ENCODE measurements around the gene ARID1B.

Gene ARID1B

DNA sequence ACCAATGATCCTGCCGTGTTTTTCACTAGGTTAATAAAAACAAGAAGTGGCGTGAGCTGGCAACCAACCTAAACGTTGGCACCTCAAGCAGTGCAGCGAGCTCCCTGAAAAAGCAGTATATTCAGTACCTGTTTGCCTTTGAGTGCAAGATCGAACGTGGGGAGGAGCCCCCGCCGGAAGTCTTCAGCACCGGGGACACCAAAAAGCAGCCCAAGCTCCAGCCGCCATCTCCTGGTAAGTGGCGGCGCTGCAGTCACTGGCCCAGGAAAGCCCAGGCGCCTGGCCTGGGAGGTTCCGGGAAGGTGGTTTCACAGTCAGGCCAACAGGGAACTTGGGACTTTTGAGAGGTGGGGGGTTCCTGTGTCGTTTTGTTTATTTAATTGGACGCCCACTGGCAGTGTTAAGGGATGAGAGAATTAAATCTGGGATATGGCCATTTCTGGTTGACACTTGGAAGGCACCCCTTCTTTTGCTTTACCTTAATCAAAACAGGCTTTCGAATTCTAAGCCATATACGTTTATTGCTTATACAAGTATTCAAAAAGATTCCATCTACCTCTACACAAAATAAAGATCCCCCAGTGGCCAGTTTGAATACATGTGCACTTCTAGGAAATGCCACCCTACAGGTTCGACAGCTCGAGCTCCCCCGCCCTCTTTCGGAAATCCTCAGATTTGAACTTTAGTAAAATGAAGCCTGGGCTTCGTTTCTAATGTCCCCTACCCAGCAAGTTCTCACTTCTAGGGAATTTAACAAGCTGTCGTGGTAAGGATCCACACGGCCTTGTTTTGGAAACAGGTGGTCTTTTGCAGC lies 407.2 kb downstream of the ARID1B start:
- H4K12ac ChIP-seq (ENCODE audit: low read depth, low read length): no peak overlapping the region
- no peaks in the 10 kb centered on the region for H3K79me2 ChIP-seq (ENCODE audit: control insufficient read depth, insufficient read depth, low read length, poor library complexity)
- peak overlapping the region; percentile 28 for H3K4me2 ChIP-seq (ENCODE audit: low read length)
- peaks cover 15% of the 10 kb centered on the region in 2 experiments for H3K4me1 ChIP-seq (ENCODE audit: control insufficient read depth in 1 of 2, insufficient read depth in 2 of 2, low read length in 2 of 2)
- H4K91ac ChIP-seq (ENCODE audit: low read depth, low read length): peak overlapping the region; percentile 64
- no peak overlapping the region for H3K18ac ChIP-seq (ENCODE audit: low read length)
- no peak overlapping the region for H3K4me3 ChIP-seq (ENCODE audit: low read depth, low read length)
- H3K27me3 ChIP-seq (ENCODE audit: insufficient read depth, low read length): no peaks in the 10 kb centered on the region
- peak overlapping the region; percentile 33 for H2BK120ac ChIP-seq (ENCODE audit: insufficient read depth, low read length, poor library complexity)
- no peak overlapping the region for H2AK5ac ChIP-seq (ENCODE audit: low read length)
- DNase-seq: peak; percentile 64 to 83
- peak overlapping the region; percentile 52 for H2BK5ac ChIP-seq (ENCODE audit: low read depth, low read length, poor library complexity)
- peaks cover 10% of the 10 kb centered on the region for H3K79me1 ChIP-seq (ENCODE audit: low read length)
- no CpG with 5 or more reads among the region's 25 CpGs for WGBS (ENCODE audit: extremely low coverage, insufficient coverage, insufficient read length)
- H2AFZ ChIP-seq (ENCODE audit: insufficient read depth, low read length, poor library complexity): no peak overlapping the region
- peak overlapping the region; percentile 32 for H3K27ac ChIP-seq (ENCODE audit: low read depth, low read length)
- no peak overlapping the region for H3K23ac ChIP-seq (ENCODE audit: low read length)
- H3K4ac ChIP-seq (ENCODE audit: low read depth, low read length): no peak overlapping the region
- peak overlapping the region; percentile 44 for H2BK12ac ChIP-seq (ENCODE audit: low read length)
- H3K36me3 ChIP-seq (ENCODE audit: control insufficient read depth in 1 of 2, insufficient read depth in 2 of 2, low read length in 2 of 2): peaks cover 23 to 29% of the 10 kb centered on the region in 2 experiments
- H3K9ac ChIP-seq (ENCODE audit: low read length): peak overlapping the region; percentile 30
- H3K14ac ChIP-seq (ENCODE audit: low read length): no peak overlapping the region
- peak overlapping the region; percentile 60 for H4K8ac ChIP-seq (ENCODE audit: low read depth, low read length)
- H3K9me3 ChIP-seq (ENCODE audit: insufficient read depth, low read depth, low read length): no peaks in the 10 kb centered on the region

DNA sequence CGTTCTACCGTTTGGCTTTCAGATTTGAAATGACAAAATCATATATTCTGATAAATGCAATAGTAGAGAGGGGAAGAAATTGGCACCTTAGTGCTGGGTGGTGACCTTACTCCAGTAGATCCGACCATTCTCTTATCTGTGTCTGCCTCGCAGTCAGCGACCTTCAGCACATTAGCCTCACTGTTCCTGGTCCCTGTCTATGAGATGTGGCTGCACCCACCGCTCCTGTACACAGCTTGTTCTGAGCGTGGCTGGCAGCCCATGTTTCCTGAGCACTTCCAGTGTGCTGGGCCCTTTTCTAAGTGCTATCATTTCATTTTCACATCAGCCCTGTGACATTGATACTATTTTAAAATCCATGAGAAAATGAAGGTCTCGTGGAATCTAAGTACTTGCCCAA lies 408.0 kb downstream of the ARID1B start:
- no peaks in the 10 kb centered on the region for H3K79me2 ChIP-seq (ENCODE audit: control insufficient read depth, insufficient read depth, low read length, poor library complexity)
- no peaks in the 10 kb centered on the region for H3K9me3 ChIP-seq (ENCODE audit: insufficient read depth, low read depth, low read length)
- H3K27ac ChIP-seq (ENCODE audit: low read depth, low read length): peak overlapping the region; percentile 32
- peak overlapping the region; percentile 30 for H2AK5ac ChIP-seq (ENCODE audit: low read length)
- H3K18ac ChIP-seq (ENCODE audit: low read length): peak overlapping the region; percentile 54
- H4K8ac ChIP-seq (ENCODE audit: low read depth, low read length): peak overlapping the region; percentile 6
- no peak overlapping the region for H3K9ac ChIP-seq (ENCODE audit: low read length)
- peak overlapping the region; percentile 8 for H2BK5ac ChIP-seq (ENCODE audit: low read depth, low read length, poor library complexity)
- peak overlapping the region; percentile 44 for H2BK12ac ChIP-seq (ENCODE audit: low read length)
- H3K27me3 ChIP-seq (ENCODE audit: insufficient read depth, low read length): no peaks in the 10 kb centered on the region
- H3K14ac ChIP-seq (ENCODE audit: low read length): no peak overlapping the region
- H2BK120ac ChIP-seq (ENCODE audit: insufficient read depth, low read length, poor library complexity): peak overlapping the region; percentile 41
- H3K4me3 ChIP-seq (ENCODE audit: low read depth, low read length): no peak overlapping the region
- H3K4me2 ChIP-seq (ENCODE audit: low read length): no peak overlapping the region
- no peak overlapping the region for H3K4ac ChIP-seq (ENCODE audit: low read depth, low read length)
- DNase-seq: no peak
- no peak overlapping the region for H2AFZ ChIP-seq (ENCODE audit: insufficient read depth, low read length, poor library complexity)
- H3K36me3 ChIP-seq (ENCODE audit: control insufficient read depth in 1 of 2, insufficient read depth in 2 of 2, low read length in 2 of 2): peaks cover 29 to 35% of the 10 kb centered on the region in 2 experiments
- whole genome bisulfite sequencing (ENCODE audit: extremely low coverage, insufficient coverage, insufficient read length): no CpG with 5 or more reads among the region's 8 CpGs
- H4K91ac ChIP-seq (ENCODE audit: low read depth, low read length): peak overlapping the region; percentile 39
- H4K12ac ChIP-seq (ENCODE audit: low read depth, low read length): no peak overlapping the region
- peaks cover 10% of the 10 kb centered on the region for H3K79me1 ChIP-seq (ENCODE audit: low read length)
- peaks cover 15% of the 10 kb centered on the region in 2 experiments for H3K4me1 ChIP-seq (ENCODE audit: control insufficient read depth in 1 of 2, insufficient read depth in 2 of 2, low read length in 2 of 2)
- H3K23ac ChIP-seq (ENCODE audit: low read length): no peak overlapping the region

DNA sequence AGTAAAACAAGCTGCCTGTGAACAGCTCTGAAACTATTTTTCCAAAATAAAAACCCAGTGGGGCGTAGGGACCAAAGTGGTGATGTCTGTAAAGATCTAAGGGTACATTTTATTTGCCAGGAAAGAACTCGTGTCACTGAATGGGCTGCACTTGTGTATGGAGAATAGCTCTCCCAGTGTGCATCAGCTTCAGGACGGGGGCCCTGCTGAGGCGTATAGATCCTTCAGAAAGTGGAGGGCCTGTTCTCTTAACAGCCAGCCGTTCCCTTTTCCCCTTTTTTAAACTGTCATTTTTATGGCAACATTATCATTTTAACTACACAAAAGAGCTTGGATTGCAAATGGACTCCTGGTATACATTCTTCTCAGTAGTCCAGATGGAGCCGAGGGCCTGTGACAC lies 408.8 kb downstream of the ARID1B start:
- Histone ChIP-seq H4K12ac (ENCODE audit: low read depth, low read length) (no peak overlapping the region), H2AFZ (ENCODE audit: insufficient read depth, low read length, poor library complexity) (no peak overlapping the region), H4K8ac (ENCODE audit: low read depth, low read length) (no peak overlapping the region), H3K27ac (ENCODE audit: low read depth, low read length) (no peak overlapping the region), H3K79me2 (ENCODE audit: control insufficient read depth, insufficient read depth, low read length, poor library complexity) (no peaks in the 10 kb centered on the region), H2BK12ac (ENCODE audit: low read length) (no peak overlapping the region), H3K4ac (ENCODE audit: low read depth, low read length) (no peak overlapping the region), H3K23ac (ENCODE audit: low read length) (no peak overlapping the region), H3K36me3 (ENCODE audit: control insufficient read depth in 1 of 2, insufficient read depth in 2 of 2, low read length in 2 of 2) (peaks cover 35 to 43% of the 10 kb centered on the region in 2 experiments), H3K79me1 (ENCODE audit: low read length) (peaks cover 7% of the 10 kb centered on the region), H3K9ac (ENCODE audit: low read length) (no peak overlapping the region), H3K4me3 (ENCODE audit: low read depth, low read length) (no peak overlapping the region), H3K9me3 (ENCODE audit: insufficient read depth, low read depth, low read length) (no peaks in the 10 kb centered on the region), H3K18ac (ENCODE audit: low read length) (no peak overlapping the region), H2BK5ac (ENCODE audit: low read depth, low read length, poor library complexity) (no peak overlapping the region), H3K4me2 (ENCODE audit: low read length) (no peak overlapping the region), H4K91ac (ENCODE audit: low read depth, low read length) (no peak overlapping the region), H3K14ac (ENCODE audit: low read length) (no peak overlapping the region), H3K4me1 (ENCODE audit: control insufficient read depth in 1 of 2, insufficient read depth in 2 of 2, low read length in 2 of 2) (peaks cover 13 to 14% of the 10 kb centered on the region in 2 experiments), H3K27me3 (ENCODE audit: insufficient read depth, low read length) (no peaks in the 10 kb centered on the region), H2BK120ac (ENCODE audit: insufficient read depth, low read length, poor library complexity) (no peak overlapping the region), H2AK5ac (ENCODE audit: low read length) (no peak overlapping the region)
- DNase-seq: no peak
- WGBS (ENCODE audit: extremely low coverage, insufficient coverage, insufficient read length): no CpG with 5 or more reads among the region's 6 CpGs

DNA sequence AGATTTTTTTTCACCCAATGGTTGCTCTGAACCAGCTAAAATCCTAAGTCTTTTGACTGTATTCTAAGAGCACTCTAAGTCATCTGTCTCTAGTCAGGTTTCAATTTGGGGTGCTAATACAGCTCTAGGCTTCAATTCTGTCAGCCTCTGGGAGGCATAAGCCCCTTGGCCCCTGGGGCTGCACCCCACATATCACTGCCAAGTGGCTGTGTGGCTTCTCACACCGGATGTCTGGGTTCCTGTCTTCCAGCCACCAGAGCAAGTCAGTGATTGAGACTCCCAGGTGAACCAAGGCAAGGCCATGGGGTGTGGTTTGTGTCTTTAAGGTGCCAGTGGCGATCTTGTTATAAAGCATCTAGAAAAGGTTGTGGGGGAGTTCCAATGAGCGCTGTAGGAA lies 409.6 kb downstream of the ARID1B start:
- peaks cover 38 to 45% of the 10 kb centered on the region in 2 experiments for H3K36me3 ChIP-seq (ENCODE audit: control insufficient read depth in 1 of 2, insufficient read depth in 2 of 2, low read length in 2 of 2)
- DNase-seq: no peak
- peaks cover 7% of the 10 kb centered on the region for H3K79me1 ChIP-seq (ENCODE audit: low read length)
- no peaks in the 10 kb centered on the region for H3K9me3 ChIP-seq (ENCODE audit: insufficient read depth, low read depth, low read length)
- no peak overlapping the region for H4K12ac ChIP-seq (ENCODE audit: low read depth, low read length)
- no peak overlapping the region for H2BK12ac ChIP-seq (ENCODE audit: low read length)
- H3K23ac ChIP-seq (ENCODE audit: low read length): no peak overlapping the region
- no peak overlapping the region for H3K4me3 ChIP-seq (ENCODE audit: low read depth, low read length)
- H3K14ac ChIP-seq (ENCODE audit: low read length): no peak overlapping the region
- no peak overlapping the region for H3K27ac ChIP-seq (ENCODE audit: low read depth, low read length)
- no peaks in the 10 kb centered on the region for H3K27me3 ChIP-seq (ENCODE audit: insufficient read depth, low read length)
- no peak overlapping the region for H3K18ac ChIP-seq (ENCODE audit: low read length)
- no peak overlapping the region for H3K9ac ChIP-seq (ENCODE audit: low read length)
- no peak overlapping the region for H3K4ac ChIP-seq (ENCODE audit: low read depth, low read length)
- no peak overlapping the region for H2AK5ac ChIP-seq (ENCODE audit: low read length)
- H3K4me1 ChIP-seq (ENCODE audit: control insufficient read depth in 1 of 2, insufficient read depth in 2 of 2, low read length in 2 of 2): peaks cover 11% of the 10 kb centered on the region in 2 experiments
- H4K8ac ChIP-seq (ENCODE audit: low read depth, low read length): no peak overlapping the region
- H2AFZ ChIP-seq (ENCODE audit: insufficient read depth, low read length, poor library complexity): no peak overlapping the region
- H4K91ac ChIP-seq (ENCODE audit: low read depth, low read length): no peak overlapping the region
- H3K79me2 ChIP-seq (ENCODE audit: control insufficient read depth, insufficient read depth, low read length, poor library complexity): no peaks in the 10 kb centered on the region
- H2BK5ac ChIP-seq (ENCODE audit: low read depth, low read length, poor library complexity): no peak overlapping the region
- no peak overlapping the region for H3K4me2 ChIP-seq (ENCODE audit: low read length)
- no CpG with 5 or more reads among the region's 3 CpGs for WGBS (ENCODE audit: extremely low coverage, insufficient coverage, insufficient read length)
- H2BK120ac ChIP-seq (ENCODE audit: insufficient read depth, low read length, poor library complexity): no peak overlapping the region

All from trophoblast cell (in vitro differentiated cells and primary cell).